Omental fat pad (tissue), 4 donors: ENCODE data around the gene BIK. TPM values are rescaled to one million over a fixed set of nuclear protein-coding genes. Genes with fewer than 3 reads are reported as not detected.

Experiments used
- ATAC-seq: fragments of 150-250 bp; one replicate; pipeline ENCODE4 v1.9.1; 2016; ENCODE audit warnings: mild to moderate bottlenecking, moderate library complexity; ENCODE audit not compliant: low FRiP score
- DNase-seq: peaks from one replicate; pipeline ENCODE4 v3.0.0-alpha.2; 2019; ENCODE audit warnings: low spot score
- CTCF ChIP-seq, 3 donors: fragments of 450-650 bp; IDR thresholded peaks; one replicate each; pipeline ENCODE4 v1.5.1; 2016 to 2017; ENCODE audit warnings: antibody characterized with exemption in 3 of 3, mild to moderate bottlenecking in 3 of 3, moderate library complexity in 2 of 3
- total RNA-seq, 4 donors: library from RNA; depleted of rRNA; stranded (reverse); fragments of >200 nt; gene quantifications; one replicate each; pipeline ENCODE4 v1.1.0, GENCODE V29; 2016

BIK gene
- total RNA-seq, 4 donors from 2014 or later, result 0.93 to 1.7 TPM; not detected in 2

DNA sequence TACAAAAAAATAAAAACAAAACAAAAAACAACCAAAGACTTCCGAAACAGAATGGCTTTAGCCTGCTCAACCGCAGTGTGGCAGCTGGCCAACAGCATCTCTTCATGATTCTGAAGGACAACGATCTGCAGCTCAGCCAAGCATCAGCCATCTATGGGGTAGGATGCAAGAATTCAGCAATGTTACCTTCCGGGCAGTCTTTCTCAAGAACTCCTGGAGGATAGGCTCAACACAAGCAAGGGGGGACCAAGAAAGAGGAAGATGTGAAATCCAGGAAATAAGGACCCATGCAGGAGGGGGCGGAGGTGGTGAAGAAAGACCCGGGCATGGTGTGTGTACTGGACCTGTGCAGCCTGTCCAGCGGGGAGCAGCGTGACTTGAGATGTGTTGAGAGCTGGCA lies 37.3 kb downstream of the BIK start:
- ATAC-seq (no peak), DNase-seq (no peak)
- no peak for TF ChIP-seq CTCF (IDR thresholded peaks at IDR 0.05)

GRCh38 chr22:43148581-43148980 lies 38.0 kb downstream of the BIK start:
- TF ChIP-seq CTCF (IDR thresholded peaks at IDR 0.05), result no peak
- DNase-seq (no peak), ATAC-seq (peak; percentile 1)

- no peak for TF ChIP-seq CTCF (IDR thresholded peaks at IDR 0.05)
- no peak for ATAC-seq
Measured at GRCh38 chr22:43150731-43151206, 40.2 kb downstream of the BIK start.

DNA sequence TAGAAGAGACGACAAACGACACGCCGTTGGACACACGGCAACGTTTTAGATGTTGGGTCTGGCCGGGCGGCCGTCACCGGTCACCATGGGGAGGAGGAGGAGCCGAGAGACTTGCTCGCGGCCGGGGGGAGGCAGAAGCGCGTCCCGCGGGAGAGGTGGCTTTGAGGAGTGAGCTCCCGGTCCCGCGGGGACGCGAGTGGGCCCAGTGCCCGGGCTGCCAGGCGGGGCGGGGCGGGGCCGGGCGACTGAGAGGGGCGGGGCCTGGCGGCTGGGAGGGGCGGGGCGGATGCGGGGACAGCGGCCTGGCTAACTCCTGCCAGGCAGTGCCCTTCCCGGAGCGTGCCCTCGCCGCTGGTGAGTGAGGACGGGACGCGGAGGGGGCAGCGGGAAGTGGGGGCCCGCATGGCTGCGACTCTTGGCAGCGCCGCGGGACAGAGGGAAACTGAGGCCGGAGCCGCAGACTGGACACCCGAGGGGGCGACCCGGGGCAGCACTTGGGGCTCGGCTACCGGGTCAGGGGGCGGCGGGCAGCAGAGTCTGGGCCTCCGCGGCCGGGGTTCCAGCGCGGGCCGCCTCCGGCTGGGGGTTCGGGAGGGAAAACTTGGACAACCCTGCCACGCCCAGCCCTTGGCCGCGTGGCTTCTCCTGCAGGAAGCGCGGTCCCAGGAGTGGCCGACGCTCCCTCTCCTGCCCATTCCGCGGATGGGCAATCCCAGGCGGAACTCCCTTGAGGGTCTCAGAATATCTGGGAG lies 40.9 kb downstream of the BIK start, which contains the start of gene TSPO:
TSS of gene TSPO (plus strand) at position 309 of the 752 bp plus-strand sequence. CDS start 7,680 bp downstream, outside the sequence.
- ATAC-seq (peak; percentile 54), DNase-seq (no peak)
- no peak for TF ChIP-seq CTCF (IDR thresholded peaks at IDR 0.05)

More at GRCh38 chr22:43150731-43151206, 40.2 kb downstream of the BIK start:
- no peak for DNase-seq

DNA sequence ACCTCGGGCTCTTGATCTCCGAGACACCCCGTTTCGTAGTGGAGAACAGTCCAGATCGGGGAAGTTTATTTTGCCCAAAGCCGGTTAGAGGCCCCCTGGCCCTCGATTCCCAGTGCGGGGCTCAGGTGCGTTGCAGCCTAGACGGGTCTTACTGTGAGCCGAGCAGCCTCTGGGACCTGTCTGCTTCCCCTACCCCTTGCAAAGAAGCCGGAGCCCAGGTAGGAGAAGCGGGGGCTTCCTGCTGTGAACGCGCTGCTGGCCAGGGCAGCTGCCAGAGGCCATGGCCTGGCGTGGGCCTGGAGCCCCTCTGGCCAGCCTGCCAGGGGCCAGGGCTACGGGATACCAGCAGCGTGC lies 41.4 kb downstream of the BIK start:
- peak; percentile 2 for ATAC-seq
- no peak for DNase-seq
- TF ChIP-seq CTCF (IDR thresholded peaks at IDR 0.05), result no peak

DNA sequence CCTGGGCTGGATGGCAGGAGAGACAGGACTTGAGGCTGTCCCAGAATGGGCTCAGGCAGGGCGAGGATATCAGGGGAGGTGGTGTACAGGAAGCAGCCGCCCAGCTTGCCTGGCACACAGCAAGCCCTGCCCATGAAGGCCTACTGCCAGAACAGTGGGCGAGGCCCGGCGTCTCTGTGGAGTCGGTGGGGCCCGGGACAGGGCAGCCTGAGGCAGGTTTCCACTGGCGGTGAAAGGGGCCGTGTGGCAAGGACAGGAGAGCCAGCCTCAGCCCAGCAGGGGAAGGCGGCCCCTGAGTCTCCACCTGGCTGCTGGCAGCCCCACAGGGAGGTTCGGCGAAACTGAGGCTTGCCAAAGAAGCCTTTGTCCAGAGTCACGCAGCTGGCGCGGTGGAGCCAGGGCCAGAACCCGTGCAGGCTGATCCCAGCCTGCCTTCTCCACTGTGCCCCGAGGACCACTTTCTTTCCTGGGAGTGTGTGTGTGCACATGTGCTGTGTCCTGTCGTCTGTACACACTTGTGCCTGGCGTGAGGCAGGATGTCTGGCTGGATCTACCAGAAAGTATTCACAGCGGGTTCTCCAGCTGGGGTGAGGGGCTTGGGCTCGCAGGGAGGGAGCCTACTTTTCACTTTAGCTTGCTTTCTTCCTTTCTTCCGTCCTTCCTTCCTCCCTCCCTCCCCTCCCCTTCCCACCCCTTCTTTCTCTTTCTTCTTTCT lies 42.0 kb downstream of the BIK start:
- DNase-seq (peak; percentile 50), ATAC-seq (peak; percentile 72)
- TF ChIP-seq CTCF (IDR thresholded peaks at IDR 0.05), result no peak
